C4-2B (cell line): ENCODE results near the gene JAK2.

Experiments
- H3K27ac ChIP-seq: fragments of 450-650 bp; 2 replicates; pipeline ENCODE4 v1.5.1; 2017
- CTCF ChIP-seq: fragments of 450-650 bp; conservative IDR thresholded peaks from 2 replicates; pipeline ENCODE4 v1.5.1; 2017; ENCODE audit warnings: mild to moderate bottlenecking
- ZFX ChIP-seq: fragments of 450-650 bp; IDR thresholded peaks from 2 replicates; pipeline ENCODE4 v1.6.1; 2017

JAK2 gene

GRCh38 chr9:5113523-5113922 lies 128.5 kb downstream of the JAK2 start:
- no peak overlapping the region for H3K27ac ChIP-seq
- TF ChIP-seq CTCF (no peak), ZFX (no peak)

GRCh38 chr9:5113994-5114748 lies 129.1 kb downstream of the JAK2 start:
- TF ChIP-seq ZFX (no peak), CTCF (no peak)
- H3K27ac ChIP-seq = no peak overlapping the region

- H3K27ac ChIP-seq = no peak overlapping the region
- TF ChIP-seq CTCF = no peak
- TF ChIP-seq ZFX = no peak
Observed at GRCh38 chr9:5122116-5122515, 137.0 kb downstream of the JAK2 start.

- no peak overlapping the region for H3K27ac ChIP-seq
- TF ChIP-seq CTCF (no peak), ZFX (no peak)
Observed at GRCh38 chr9:5122516-5122915, 137.4 kb downstream of the JAK2 start.

GRCh38 chr9:5140151-5140550 lies 155.1 kb downstream of the JAK2 start:
- H3K27ac ChIP-seq = no peak overlapping the region
- TF ChIP-seq ZFX (no peak), CTCF (no peak)

GRCh38 chr9:5144217-5144616 lies 159.1 kb downstream of the JAK2 start:
- H3K27ac ChIP-seq = no peak overlapping the region
- no peak for TF ChIP-seq ZFX

GRCh38 chr9:5146241-5146640 lies 161.2 kb downstream of the JAK2 start:
- TF ChIP-seq ZFX = no peak
- no peak for TF ChIP-seq CTCF

More at GRCh38 chr9:5146241-5146640, 161.2 kb downstream of the JAK2 start:
- no peak overlapping the region for H3K27ac ChIP-seq
